ENCODE results near the gene SMPD1. TPM values are rescaled to one million over a fixed set of nuclear protein-coding genes. Genes with fewer than 3 reads are reported as not detected.
A peak's percentile ranks its signal among the peaks of the same experiment; 100 is the strongest.

SMPD1 gene
- total and polyA plus RNA-seq, 9 of the 15 experiments (the other 6 are each of a cell fraction or from before 2014, with no cell fraction given), result 0.90 to 9.9 (median 5.2) TPM

DNA sequence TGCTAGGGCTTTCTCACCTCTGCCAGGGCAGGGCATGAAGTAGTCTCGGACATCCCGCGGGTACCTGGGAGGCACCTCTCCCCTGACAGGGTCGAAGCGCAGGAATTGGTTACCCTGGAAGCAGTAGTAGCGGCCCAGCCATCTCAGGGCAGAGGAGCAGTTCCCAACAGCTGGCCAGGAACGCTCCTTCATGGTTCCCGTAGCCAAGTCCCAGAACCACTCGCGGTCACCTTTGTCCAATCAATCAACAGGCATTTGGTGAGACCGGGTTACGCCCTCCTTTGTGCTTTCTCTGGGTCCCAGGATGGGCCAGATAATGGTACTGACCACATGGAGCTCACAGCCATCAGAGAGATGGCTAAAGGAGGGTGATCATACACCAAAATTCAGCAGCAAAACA is 47.1 kb downstream of the SMPD1 start (continued):
- TF ChIP-seq MXD1 (CRISPR knock-in tag; IDR thresholded peaks at IDR 0.05; ENCODE audit: borderline replicate concordance, poor library complexity, severe bottlenecking) (no peak), ZNF436 (CRISPR knock-in tag; IDR thresholded peaks at IDR 0.05) (no peak), ZNF407 (IDR thresholded peaks at IDR 0.05; ENCODE audit: low read depth) (0 out of 2 replicates have a peak, but pooled peaks have one; percentile 29)

All from K562 (cell line).